SK-N-MC (cell line): ENCODE measurements around the gene HLA-DQB1.

Source experiments
- EZH2 ChIP-seq: fragments of 200-600 bp; sonication (generic); IDR thresholded peaks from one replicate; pipeline ENCODE4 v1.6.1; 2017; ENCODE audit warnings: antibody characterized with exemption
- FOXP2 ChIP-seq: optimal IDR thresholded peaks from 2 replicates; pipeline ENCODE3; 2011; ENCODE audit warnings: mild to moderate bottlenecking, moderate library complexity; ENCODE audit not compliant: insufficient read depth; ENCODE audit errors: extremely low read length, control extremely low read depth
- POLR2AphosphoS5 ChIP-seq: IDR thresholded peaks from 2 replicates; pipeline ENCODE4 v1.6.1; 2012; ENCODE audit warnings: mild to moderate bottlenecking, low read depth, low read length, borderline replicate concordance

DNA sequence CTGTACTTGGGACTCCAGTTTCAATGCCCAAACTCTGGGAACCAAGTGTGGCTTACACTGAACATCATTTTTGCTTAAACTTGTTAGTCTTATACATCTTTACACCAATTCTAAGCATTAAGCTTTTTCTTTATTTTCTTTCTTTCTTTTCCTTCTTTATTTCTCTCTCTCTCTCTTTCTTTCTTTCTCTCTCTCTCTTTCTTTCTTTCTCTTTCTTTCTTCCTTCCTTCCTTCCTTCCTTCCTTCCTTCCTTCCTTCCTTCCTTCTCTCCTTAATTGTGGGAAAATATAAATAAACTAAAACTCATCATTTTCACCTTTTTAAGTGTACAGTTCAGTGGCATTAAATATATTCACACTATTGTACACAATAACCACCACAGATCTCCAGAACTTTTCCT is 43.2 kb upstream of the HLA-DQB1 start:
- no peak for TF ChIP-seq POLR2AphosphoS5
- no peak for TF ChIP-seq EZH2
- no peak for TF ChIP-seq FOXP2
